Gastrocnemius medialis (tissue), 4 donors: Measurements from ENCODE around the gene PIGN.

Source experiments
- CTCF ChIP-seq, 5 experiments: fragments of 450-650 bp in 3 of 5; fragments of 200-600 bp in 2 of 5; sonication (generic) in 2 of 5; IDR thresholded peaks in 4 of 5; conservative IDR thresholded peaks in 1 of 5; 1 replicate in 4 of 5; 2 replicates in 1 of 5; pipeline ENCODE4 v1.5.1; 2016 to 2019; ENCODE audit warnings: antibody characterized with exemption in 5 of 5, mild to moderate bottlenecking in 3 of 5, moderate library complexity in 3 of 5
- POLR2A ChIP-seq, 2 donors: fragments of 450-650 bp; IDR thresholded peaks; one replicate each; pipeline ENCODE4 v1.6.1; 2017; ENCODE audit warnings: antibody characterized with exemption in 2 of 2, mild to moderate bottlenecking in 2 of 2, moderate library complexity in 2 of 2

- TF ChIP-seq CTCF (IDR thresholded peaks at IDR 0.05 in 4 of 5, conservative IDR thresholded peaks at IDR 0.05 in 1 of 5), result no peak
- TF ChIP-seq POLR2A (IDR thresholded peaks at IDR 0.05), result no peak
Measured at GRCh38 chr18:62030091-62030985, 156.5 kb downstream of the PIGN start.
